Astrocyte of the spinal cord (primary cell): ENCODE results near the gene OR2A14.
A peak's percentile ranks its signal among the peaks of the same experiment; 100 is the strongest.
"Not testable (repeated sequence)": the region's sequence is repeated elsewhere in the genome, so short reads cannot be mapped to it uniquely, and the experiment has no call there.

ENCODE experiments used
- DNase-seq: peaks from one replicate; pipeline ENCODE4 v3.0.0; 2011; ENCODE audit warnings: low read depth, low spot score
- H3K4me3 ChIP-seq: 2 replicates; pipeline ENCODE4 v1.5.1; 2011; ENCODE audit warnings: low read depth, mild to moderate bottlenecking, low read length, moderate library complexity
- CTCF ChIP-seq: IDR thresholded peaks from 2 replicates; pipeline ENCODE4 v1.5.1; 2012; ENCODE audit warnings: low read depth, mild to moderate bottlenecking, low read length, inconsistent platforms
- in situ Hi-C: cut with HindIII; loops from 2 replicates; pipeline ENCODE4 v1.10.0; 2017; ENCODE audit warnings: low sequenced_read_pairs

The OR2A14 gene

DNA sequence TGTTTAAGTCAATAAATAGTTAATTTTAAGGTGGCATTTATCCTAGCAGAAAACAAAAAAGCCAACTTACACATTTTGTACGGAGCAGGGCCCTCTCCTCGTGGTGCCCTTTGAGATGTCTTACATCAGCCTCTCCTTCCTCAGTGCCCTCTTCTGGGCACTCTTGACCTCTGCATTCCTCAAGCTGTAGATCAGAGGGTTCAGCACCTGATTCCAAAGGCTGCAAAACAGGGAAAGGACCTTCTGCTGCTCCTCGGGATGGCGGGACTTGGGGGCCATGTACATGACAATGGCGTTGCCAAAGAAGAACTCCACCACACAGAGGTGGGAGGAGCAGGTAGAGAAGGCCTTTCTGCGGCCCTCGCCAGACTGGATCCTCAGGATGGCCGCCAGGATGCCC is 4.6 kb upstream of the OR2A14 start:
- no peak for TF ChIP-seq CTCF
- no peak for DNase-seq
- no peak overlapping the region for H3K4me3 ChIP-seq
- in situ Hi-C loops, result no loop called here

DNA sequence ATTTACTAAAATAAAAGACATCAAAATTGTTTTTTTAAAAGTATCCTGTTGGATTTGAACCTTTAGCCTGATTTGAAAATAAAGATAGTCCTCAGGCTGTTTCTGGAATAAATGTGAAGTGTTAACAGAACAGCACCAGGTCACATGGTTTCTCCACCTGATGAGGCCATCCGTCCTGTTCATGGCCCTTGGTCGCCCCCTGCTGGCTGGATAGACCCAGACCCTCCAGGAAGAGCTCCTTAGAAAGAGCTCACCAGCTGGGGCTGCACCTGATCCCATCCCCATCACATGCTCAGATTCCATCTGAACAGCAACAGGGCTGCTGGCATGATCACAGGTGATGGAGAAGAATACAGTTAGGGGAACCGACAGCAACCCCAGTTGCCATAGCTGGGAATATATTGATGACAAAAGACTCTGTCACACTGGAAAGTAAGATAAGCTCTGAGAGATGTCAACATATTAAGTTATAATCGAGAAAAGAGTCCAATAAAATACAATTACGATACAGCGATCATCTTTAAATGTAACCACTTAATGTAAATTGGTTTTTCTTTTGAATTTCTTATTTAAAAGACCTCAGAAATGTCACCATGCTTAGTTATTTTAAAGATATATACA is 4.8 kb downstream of the OR2A14 start:
- peak; percentile 86 for TF ChIP-seq CTCF
- in situ Hi-C loops, result no loop called here
- no peak overlapping the region for H3K4me3 ChIP-seq
- DNase-seq, result peak; percentile 72

- H3K4me3 ChIP-seq, DNase-seq, in situ Hi-C loops: not testable (repeated sequence)
These were observed 6.6 kb downstream of the OR2A14 start for GRCh38 chr7:144129601-144130000.

DNA sequence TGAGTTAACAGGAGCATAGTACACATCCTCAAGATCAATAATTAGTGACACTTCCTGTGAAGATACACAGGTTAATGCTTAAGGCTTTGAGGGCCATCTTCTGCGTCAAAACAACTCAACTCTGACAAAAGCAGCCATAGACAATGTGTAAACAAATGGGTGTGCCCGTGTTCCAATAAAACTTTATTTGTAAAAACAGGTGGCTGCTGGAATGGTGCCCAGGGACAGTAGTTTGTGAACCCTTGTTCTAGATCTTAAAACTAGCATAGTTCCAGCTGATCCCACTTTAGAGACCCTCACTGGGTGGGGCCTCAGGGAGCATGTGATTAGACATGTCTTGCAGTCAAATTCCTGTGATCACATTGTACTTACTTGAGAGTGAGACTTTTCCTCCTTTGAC is 7.8 kb downstream of the OR2A14 start:
- in situ Hi-C loops, result no loop called here
- TF ChIP-seq CTCF, result no peak
- no peak overlapping the region for H3K4me3 ChIP-seq
- DNase-seq, result no peak

GRCh38 chr7:144132262-144132661 is 9.3 kb downstream of the OR2A14 start:
- no peak overlapping the region for H3K4me3 ChIP-seq
- no peak for DNase-seq
- no peak for TF ChIP-seq CTCF
- in situ Hi-C loops, result no loop called here

GRCh38 chr7:144133307-144133706 is 10.3 kb downstream of the OR2A14 start:
- no peak for TF ChIP-seq CTCF
- in situ Hi-C loops, result no loop called here
- no peak overlapping the region for H3K4me3 ChIP-seq
- DNase-seq, result no peak

DNA sequence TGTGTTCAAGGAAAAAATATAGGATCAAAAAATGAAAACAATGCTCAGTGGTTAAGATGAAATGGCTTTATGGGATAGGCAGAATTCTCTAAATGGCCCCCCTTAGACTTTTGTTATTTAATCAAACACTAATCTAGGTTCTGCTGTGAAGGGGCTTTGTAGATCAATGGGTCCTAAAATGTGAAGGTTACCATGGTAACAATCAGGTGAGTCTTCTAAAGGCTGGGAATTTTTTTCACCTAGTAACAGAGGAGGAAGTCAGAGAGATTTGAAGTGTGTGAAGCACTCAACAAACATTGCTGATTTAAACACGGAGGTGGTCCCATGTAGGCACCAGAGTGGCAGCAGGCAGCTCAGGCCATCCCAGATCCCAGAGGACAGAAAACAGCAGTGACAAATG is 11.1 kb downstream of the OR2A14 start:
- no peak for TF ChIP-seq CTCF
- no peak overlapping the region for H3K4me3 ChIP-seq
- in situ Hi-C loops, result no loop called here
- no peak for DNase-seq
